CD4-positive, alpha-beta T cell treated with Interferon gamma for 1 hour (primary cell): ENCODE data around the gene DOCK11.
"Not testable (repeated sequence)": the region's sequence is repeated elsewhere in the genome, so short reads cannot be mapped to it uniquely, and the experiment has no call there.

Experiments
- DNase-seq: peaks from one replicate; pipeline ENCODE4 v3.0.0-alpha.2; 2020

Gene DOCK11

DNA sequence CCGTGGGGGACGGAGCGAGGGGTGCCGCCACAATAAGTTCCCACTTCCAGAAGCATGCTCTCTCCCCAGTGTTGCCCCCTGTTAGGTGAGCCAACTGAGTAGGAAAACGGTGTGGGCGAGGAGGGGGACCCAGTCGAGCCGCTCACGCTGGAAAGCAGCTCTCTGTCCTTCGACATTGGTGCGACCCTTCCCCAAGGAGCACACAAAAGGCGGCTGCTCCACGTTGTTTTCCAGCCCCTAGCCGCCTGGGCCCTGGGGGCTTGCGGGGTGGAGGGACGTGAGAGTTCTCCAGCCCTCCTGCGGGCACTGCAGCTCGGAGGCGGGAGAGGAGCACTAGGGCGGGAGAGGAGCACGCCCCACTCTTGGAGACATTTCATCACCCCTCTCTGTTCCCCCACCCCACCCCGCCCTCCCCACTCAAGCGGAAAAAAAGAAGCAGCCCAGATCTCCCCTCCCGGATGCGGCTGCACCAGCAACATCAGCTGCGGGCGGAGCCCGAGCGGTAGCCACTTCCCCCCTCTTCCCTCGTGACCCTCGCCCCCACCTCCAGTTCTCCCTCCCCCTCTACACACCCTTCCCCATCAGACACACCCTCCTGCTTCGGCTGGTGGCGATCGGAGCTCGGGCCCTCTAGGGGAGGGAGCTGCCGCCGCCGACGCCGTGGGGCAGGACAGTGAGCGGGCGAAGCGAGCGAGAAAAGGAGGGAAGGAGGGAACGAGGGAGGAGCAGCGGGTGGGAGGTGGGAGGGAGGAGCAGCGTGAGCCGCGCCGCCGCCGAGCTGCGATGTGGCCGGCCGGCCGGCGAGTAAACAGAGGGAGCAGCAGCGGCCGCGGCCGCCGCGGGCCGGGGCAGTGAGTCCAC is at the start of gene DOCK11:
TSS of gene DOCK11 (plus strand) at position 755 of the 861 bp plus-strand sequence. CDS start 157 bp downstream, outside the sequence.
- DNase-seq = peak; percentile 89

DNA sequence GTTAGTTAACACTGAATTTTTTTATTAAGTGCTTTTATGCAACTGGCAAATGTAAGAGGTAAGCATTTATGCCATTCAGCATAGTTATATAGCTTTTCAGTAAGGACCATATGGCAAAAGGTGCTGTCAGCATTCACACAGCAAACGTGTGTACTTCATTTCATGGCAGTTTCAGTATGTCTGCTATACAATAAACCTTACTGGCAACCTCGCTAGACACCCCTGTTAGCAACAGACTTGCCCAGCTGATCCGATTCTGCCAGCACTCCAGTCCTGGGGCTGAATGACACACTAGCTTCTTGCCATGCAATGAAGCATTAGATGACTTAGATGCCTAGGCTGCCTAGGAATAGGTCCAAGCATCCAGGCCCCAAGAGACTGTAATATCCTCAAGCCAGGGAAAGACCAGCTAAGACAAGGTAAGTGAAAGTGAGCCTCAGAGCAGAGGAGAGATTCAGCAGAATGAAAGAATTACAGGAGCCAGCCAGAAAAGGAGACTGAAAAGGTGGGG is 47.3 kb upstream of the DOCK11 start:
- DNase-seq = no peak

DNA sequence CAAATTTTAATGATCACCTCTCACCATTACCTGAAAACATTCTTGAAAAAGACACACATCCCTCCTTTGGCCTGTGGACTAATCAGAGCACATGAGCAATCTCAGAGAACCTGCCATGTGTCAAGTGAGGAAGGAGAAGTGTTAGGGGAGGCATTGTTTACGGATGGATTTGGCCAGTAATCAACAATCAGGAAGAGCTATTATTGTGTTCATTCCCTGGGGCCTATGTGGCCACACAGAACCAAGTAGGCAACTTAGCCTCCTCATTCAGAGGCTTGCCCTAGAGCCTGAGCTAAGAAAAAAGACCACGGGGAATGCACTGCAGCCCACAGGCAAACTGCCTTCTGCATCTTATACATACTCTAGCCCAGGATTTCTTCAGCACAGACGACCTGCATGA is 40.6 kb upstream of the DOCK11 start:
- no peak for DNase-seq

DNA sequence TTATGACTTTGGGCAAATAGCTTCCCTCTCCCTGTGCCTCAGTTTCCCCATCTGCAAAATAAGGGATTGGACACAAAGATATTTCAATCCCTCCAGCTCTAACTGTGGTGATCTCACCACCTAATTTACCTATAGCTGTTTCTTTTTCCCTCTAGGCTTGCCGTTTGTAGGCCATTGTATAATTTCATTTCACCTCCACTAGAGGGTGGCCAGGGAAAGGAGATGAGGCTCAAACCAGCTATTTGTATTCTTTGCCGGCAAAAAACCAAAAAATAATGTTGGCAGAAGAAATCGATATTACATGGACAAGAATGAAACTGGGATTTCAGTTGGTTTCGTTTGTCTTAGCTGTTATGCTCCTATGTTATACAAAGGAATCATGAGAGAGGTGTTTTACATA is 36.1 kb upstream of the DOCK11 start:
- no peak for DNase-seq

DNA sequence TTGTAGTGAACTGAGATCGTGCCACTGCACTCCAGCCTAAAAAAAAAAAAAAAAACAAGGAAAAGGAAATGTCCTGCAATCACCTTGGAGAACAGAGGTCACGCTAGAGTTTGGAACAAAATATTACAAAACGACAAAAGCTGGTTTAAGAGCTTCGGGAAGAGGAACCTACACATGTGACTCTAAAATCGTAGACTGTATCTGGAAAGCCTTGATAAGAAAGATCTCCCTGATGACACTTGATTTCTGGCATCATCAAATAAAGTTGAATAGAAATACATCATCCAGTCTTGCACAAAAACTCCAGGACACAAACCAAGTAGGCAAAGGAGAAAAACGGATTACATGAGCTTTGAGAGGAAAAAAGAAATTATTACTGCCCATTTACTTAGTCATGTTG is 31.1 kb upstream of the DOCK11 start:
- no peak for DNase-seq

DNA sequence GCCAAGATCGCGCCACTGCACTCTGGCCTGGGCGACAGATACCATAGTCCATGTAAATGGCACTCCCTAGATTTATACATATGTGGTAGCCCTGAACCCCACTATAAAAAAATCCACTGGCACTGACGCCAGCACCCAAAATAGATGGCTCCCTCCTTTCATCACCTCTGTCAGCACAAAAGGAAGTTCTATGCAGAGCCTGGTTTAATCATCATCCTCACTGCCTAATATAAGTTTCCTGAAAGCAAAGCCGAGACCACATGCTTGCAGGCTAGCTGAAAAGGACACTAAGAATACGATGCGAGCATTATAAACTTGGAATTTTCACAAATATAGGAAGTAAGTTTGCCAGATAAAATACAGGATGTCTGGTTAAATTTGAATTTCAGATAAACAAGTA is 27.5 kb upstream of the DOCK11 start:
- DNase-seq = no peak

DNA sequence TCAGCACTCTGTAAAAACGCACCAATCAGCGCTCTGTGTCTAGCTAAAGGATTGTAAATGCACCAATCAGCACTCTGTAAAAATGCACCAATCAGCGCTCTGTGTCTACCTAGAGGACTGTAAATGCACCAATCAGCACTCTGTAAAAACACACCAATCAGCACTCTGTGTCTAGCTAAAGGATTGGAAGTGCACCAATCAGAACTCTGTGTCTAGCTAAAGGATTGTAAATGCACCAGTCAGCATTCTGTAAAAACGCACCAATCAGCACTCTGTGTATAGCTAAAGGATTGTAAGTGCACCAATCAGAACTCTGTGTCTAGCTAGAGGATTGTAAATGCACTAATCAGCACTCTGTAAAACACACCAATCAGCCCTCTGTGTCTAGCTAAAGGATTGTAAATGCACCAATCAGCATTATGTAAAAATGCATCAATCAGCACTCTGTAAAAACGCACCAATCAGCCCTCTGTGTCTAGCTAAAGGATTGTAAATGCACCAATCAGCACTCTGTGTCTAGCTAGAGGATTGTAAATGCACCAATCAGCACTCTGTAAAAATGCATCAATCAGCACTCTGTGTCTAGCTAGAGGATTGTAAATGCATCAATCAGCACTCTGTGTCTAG is 24.8 kb upstream of the DOCK11 start:
- not testable (repeated sequence) for DNase-seq

DNA sequence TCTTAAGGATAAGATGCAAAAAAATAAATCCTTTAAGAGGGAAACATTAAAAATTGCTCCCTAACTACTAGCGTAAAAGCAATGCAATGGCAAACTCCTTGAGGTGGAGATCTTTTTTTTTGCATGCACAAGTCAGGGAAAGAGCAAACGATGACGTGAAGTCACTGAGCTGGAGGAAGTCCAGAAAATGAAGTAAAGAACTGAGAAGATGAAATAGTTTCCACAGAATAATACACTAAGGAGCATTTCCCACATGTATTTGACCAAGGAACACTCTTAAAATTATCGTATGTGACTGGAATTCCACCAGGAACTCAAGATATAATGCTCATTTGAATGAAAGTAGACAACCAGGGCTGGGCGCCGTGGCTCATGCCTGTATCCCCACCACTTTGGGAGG is 21.0 kb upstream of the DOCK11 start:
- DNase-seq = no peak

DNA sequence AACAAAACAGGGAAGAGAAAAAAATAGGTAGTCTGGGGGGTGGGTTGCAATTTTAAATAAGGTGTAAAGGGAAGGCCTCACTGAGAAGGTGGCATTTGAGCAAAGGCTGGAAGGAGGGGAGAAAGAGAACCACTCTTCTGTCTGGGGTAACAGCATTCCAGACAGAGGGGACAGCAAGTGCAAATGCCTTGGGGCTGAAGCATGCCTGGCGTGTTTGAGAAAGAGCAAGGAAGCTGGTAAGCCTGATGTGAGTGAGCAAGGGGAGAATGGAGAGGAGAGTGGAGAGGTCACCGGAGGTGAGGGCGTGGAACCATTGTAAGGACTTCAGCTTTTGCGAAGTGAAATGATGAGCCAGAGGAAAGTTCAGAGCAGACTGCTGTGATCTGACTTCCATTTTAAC is 19.7 kb upstream of the DOCK11 start:
- no peak for DNase-seq

DNA sequence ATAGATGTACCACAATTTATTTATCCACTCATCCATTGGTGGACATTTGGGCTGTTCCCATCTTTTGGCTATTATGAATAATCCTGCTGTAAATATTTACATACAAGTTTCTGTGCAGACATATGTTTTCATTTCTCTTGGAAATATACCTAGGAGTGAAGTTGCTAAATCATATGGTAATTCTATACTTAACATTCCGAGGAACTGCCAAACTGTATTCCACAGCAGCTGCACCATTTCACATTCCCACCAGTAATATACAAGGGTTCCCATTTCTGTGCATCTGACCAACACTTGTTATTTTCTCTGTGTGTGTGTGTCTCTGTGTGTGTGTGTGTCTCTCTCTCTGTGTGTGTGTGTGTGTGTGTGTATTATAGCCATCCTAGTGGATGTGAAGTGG is 15.4 kb upstream of the DOCK11 start:
- DNase-seq = no peak

DNA sequence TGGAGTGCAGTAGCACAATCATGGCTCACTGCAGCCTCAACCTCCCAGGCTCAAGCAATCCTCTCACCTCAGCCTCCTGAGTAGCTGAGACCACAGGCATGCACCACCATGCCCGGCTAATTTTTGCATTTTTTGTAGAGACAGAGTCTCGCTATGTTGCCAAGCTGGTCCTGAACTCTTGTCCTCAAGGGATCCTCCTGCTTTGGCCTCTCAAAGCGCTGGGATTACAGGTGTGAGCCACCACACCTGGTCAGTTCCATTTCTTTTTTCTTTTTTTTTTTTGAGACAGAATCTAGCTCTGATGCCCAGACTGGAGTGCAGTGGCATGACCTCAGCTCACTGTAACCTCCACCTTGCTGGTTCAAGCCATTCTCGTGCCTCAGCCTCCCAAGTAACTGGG is 13.2 kb upstream of the DOCK11 start:
- DNase-seq = not testable (repeated sequence)

DNA sequence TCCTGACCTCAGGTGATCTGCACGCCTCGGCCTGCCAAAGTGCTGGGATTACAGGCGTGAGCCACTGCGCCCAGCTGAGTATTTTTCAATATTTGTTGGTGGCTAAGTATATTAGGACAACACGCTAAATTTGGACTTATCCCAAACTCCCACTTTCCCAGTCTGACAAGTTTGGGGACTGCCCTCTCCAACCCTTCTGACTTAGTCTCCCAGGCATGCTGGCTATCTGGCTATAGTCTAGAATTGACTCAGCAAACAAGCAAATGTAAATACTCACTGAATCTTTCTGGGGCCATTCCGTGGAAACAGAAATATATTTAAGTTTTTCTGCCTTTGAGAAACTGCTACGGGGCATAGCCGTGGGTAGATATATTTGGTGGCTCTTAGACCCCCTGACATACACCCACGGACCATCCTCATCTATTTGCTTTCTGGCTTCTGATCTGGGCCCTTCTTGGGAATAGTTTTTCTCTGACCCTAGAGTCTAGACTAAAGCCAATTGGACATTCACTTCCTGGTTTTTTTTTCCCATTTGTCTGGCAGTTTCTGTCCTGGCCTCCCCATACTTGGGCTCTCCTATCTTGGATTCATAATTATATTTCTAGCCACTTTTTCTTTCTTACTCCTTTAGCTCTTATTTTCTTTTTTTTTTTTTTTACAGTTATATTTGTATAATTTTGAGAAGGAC is 11.3 kb upstream of the DOCK11 start:
- no peak for DNase-seq

DNA sequence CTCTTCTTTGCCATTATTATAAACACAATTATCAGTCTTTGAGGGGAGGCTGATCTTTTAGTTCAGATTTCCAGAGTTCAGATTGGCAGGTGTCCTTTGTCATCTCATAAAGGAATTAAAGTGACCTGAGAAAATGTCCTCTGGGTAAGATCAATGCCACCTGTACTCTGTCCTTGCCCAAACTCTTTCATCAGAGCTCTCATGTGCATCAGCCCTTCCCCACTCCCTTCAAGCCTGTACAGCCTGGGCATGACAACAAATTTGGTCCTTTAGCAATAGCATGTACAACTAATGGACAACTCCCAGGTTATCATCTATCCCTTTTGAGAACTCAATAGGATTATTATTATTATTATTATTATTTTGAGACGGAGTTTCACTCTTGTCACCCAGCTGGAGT is 8.9 kb upstream of the DOCK11 start:
- not testable (repeated sequence) for DNase-seq

DNA sequence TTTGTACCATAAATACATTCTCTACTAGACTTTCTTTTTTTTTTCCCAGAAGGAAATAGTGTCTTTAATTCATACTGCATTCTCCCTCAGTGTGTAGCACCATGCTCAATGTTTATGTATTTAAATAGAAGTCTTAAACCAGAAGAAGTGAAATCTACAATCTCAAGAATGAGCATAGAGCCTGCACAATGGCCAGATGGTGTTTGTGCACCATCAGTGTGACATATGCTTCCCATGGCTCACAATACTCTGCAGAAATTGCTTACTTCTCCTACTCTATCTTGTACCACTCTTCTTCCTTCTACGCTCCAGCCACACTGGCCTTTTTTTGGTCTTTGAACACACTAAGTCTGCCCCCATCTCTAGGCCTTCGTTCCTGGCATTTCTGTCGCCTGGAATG is 2.6 kb upstream of the DOCK11 start:
- DNase-seq = no peak

DNA sequence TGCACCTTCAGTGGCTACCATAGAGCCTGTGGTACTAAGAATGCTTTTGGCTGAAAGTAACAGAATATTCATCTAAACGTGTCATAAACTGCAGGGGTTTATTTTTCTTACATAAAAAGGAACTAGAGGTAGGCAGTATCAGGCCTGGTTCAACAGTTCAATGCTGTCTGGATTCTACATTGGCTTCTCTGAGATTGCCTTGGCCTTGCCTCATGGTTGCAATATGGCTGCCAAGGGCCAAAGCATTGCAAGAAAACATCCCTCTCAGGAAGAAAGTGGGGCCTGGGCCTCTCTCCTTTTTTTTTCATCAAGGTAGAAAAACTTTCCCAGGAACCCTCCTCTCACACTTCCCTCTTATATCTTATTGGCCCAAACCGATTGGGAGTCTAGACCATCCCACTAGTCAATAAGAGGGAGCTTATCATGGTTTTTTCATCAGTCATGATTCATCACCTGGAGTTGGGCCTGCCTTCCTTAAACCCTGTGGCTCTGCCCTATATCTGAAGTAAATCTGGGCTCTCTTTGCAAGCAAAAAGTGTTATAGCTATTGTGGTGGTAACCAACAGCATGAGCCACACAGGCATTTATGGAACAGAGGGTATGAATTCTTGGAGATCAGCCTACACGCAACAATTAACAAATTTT is 1.8 kb upstream of the DOCK11 start:
- DNase-seq = no peak

DNA sequence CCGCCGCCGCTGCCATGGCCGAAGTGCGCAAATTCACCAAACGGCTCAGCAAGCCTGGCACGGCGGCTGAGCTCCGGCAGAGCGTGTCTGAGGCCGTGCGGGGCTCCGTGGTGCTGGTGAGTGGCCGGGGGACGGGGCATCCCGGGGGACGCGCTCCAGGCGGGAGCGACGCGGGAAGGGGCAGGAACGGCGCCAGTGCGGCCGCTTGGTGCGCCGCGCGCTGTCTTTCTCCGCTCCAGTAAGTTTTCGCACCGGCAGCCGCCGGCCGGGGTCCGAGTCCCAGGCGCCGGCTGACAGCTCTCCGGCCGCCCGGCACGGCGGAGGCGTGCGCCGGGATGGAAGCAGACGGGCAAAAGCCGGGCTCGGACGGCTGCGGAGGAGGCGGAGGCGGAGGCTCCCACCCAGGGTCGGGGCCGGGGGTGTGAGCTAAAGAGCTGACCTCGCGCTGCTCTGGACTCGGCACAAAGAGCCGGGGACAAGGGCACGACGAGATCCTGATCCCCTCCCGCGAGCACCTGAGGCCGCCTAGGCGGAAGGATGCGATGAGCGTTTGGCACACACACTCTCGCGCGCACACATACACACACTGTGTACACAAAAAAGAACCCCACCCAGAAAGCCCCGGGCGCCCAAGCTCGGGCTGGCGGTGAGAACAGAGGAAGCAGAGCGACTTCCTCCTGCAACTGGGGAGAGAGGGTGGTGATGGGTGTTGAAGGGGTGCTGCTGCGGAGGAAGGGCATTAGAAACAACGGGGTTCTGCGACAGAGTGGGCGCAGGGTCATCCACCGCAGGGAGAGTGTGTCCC is 545 bp downstream of the DOCK11 start:
- DNase-seq = peak; percentile 85

DNA sequence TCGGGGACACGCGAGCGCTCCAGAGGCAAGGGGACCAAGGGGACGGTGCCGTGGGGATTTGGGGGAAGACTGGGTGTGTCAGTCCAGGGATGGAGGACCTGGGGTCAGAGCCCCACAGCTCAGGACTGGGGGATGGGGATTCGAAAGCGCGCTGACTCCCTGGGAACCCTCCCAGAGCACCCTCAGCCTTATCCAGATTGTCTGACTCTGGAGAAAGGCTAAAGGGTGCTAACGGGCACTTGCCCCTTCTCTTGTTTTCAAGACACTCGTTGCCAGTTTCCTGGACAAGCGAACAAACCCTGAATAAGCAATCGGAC is 1.1 kb downstream of the DOCK11 start:
- no peak for DNase-seq

DNA sequence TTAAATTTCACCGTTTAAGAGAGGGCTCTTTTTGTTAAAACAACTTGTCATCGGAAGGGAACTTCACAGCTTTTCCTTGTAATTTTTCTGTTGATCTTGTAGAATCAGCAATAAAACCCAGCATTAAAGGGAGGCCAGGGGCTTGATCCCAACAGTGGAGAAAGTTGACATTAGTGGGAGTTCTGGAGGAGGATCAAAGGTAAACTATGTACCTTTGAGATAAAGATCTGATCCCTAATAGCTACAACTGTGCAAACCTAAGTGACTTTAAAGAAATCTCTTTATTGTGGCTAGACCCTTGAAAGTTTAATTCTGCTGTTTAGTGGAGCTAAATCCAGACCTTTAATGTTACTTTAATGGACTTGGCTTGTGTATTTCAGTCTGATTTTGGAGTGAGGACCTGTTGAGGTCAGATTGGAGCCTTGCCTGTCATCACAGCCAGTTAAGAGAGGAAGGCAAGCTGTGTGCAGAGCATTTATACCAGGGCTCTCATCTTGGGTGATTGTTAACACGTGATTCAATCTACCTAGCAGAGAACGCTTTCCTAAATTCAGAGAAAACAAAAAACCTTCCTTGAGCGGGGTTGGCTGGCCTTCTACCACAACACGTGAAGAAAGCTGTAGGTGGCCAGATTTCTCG is 1.7 kb downstream of the DOCK11 start:
- DNase-seq = peak; percentile 14

DNA sequence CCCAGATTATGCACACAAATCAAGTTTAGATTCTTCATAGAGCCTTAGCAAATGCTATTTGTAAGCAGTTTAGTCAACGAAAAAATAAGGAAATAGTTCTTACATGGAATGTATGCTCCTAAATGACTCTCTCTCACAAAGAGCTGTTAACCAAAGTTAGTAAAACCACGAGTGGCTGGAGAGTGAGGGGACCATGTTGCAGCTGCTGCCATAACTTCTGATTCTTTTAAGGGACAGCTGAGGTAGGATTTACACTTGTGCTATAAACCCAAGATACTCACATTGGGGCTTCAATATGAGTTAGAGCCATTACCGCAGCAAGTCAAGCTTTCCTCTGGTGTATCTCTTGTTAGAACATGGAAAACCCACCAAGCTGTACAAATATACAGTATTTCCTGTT is 2.7 kb downstream of the DOCK11 start:
- no peak for DNase-seq

DNA sequence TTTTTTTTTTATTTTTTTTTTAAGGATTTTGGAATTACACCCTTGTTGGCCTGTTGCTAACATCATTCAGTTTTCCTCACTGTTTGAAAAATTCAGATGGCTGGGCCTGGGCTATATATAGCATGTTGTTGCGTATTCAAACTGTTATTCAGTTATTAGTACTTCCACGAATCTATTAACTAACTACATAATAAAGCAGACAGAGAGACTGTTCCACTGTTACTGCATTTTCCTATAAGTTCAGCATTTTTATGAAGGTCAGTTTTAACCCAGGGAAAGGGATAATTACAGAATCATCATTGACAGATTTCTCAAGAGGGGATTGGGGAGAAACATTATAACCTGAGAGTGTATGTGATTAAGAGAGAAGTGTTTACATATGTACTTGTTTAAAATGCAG is 3.1 kb downstream of the DOCK11 start:
- DNase-seq = no peak

DNA sequence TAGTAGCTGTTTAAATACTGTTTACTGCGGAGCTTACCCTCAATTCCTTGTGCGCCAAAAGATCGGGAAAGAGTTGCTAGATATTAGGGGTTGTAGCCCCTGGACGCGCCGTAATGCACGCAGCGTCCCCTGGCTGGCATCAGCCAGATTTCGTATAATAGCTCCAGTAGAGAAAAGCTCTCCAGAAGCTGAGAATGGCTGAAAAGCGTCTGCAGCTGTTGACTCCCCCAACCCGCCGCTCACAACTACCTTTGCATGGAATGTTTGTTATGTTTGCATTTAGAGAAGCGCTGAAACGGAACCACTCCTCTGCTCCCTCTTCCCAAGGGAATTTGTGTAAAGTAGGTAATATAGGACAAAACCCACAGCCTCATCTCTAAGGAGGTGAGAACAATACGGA is 3.7 kb downstream of the DOCK11 start:
- DNase-seq = no peak

DNA sequence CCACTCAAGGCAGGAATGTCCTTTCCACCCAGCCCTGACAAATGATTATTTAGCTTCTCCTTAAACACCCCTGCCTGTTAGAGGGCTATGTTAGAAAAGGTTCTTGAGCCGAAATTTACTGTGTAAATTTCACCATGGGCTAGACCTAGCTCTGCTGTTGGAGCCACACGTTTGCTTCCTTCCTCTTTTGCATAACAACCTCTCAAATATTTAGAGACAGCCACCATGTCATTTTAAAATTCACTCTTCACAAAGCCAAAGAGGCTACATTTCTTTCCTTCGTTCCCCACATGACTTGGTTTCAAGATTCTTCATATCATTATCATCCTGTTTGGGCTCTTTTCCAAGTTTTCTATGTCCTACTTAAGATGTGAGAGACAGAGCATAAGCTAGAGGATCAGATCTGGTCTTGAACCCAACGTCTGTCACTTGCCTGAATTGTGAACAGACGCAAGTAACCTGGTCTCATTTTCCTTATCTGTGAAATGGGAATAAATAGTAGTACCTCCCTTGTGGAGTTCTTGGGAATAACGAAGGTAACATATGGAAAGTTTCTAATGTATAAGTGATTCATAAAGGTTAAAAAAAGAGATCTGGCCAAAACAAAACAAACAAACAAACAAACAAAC is 6.7 kb downstream of the DOCK11 start:
- DNase-seq = no peak
